Umbilical cord (tissue), 2 donors: Measurements from ENCODE around the gene ATP5F1E. TPM values are rescaled to one million over a fixed set of nuclear protein-coding genes. Genes with fewer than 3 reads are reported as not detected.
A peak's percentile ranks its signal among the peaks of the same experiment; 100 is the strongest.

Experiments
- DNase-seq: peaks from one replicate; pipeline ENCODE4 v3.0.0-alpha.2; 2015; ENCODE audit warnings: low spot score
- total RNA-seq: library from RNA; depleted of rRNA; stranded (reverse); fragments of >200 nt; gene quantifications from one replicate; pipeline ENCODE4 v1.2.3, GENCODE V29; 2014; ENCODE audit warnings: low replicate concordance; ENCODE audit not compliant: insufficient read depth

ATP5F1E gene
- total RNA-seq, result 34.7 TPM

GRCh38 chr20:59032023-59032712 is at the start of gene ATP5F1E:
Gene ATP5F1E, minus strand, starts transcription at chr20:59032335. Its CDS starts 84 bp downstream, at chr20:59032251.
- DNase-seq, result peak; percentile 97

GRCh38 chr20:59081036-59081435 is 48.9 kb upstream of the ATP5F1E start:
- DNase-seq, result no peak

- no peak for DNase-seq
Measured at GRCh38 chr20:59078231-59078630, 46.1 kb upstream of the ATP5F1E start.

- no peak for DNase-seq
Measured at GRCh38 chr20:59077705-59078104, 45.6 kb upstream of the ATP5F1E start.

GRCh38 chr20:59075934-59076508 is 43.9 kb upstream of the ATP5F1E start:
- DNase-seq, result no peak

- DNase-seq, result no peak
Measured at GRCh38 chr20:59074456-59074855, 42.3 kb upstream of the ATP5F1E start.

- no peak for DNase-seq
Measured at GRCh38 chr20:59073582-59073981, 41.4 kb upstream of the ATP5F1E start.

- DNase-seq, result peak; percentile 10
Measured at GRCh38 chr20:59071216-59071615, 39.1 kb upstream of the ATP5F1E start.

- no peak for DNase-seq
Measured at GRCh38 chr20:59069026-59069425, 36.9 kb upstream of the ATP5F1E start.

GRCh38 chr20:59068534-59068933 is 36.4 kb upstream of the ATP5F1E start:
- no peak for DNase-seq

GRCh38 chr20:59064214-59064722 is 32.1 kb upstream of the ATP5F1E start:
- DNase-seq, result no peak

GRCh38 chr20:59063358-59064213 is 31.5 kb upstream of the ATP5F1E start:
- peak; percentile 66 for DNase-seq

- DNase-seq, result no peak
Measured at GRCh38 chr20:59062081-59062480, 29.9 kb upstream of the ATP5F1E start.

GRCh38 chr20:59055302-59055701 is 23.2 kb upstream of the ATP5F1E start:
- no peak for DNase-seq

GRCh38 chr20:59051666-59052185 is 19.6 kb upstream of the ATP5F1E start:
- DNase-seq, result no peak

GRCh38 chr20:59050437-59050836 is 18.3 kb upstream of the ATP5F1E start:
- DNase-seq, result no peak

GRCh38 chr20:59048681-59049030 is 16.5 kb upstream of the ATP5F1E start:
- DNase-seq, result no peak

GRCh38 chr20:59047938-59048680 is 16.0 kb upstream of the ATP5F1E start:
- DNase-seq, result peak; percentile 29

GRCh38 chr20:59046862-59047261 is 14.7 kb upstream of the ATP5F1E start:
- DNase-seq, result no peak

- DNase-seq, result no peak
Measured at GRCh38 chr20:59044796-59045195, 12.7 kb upstream of the ATP5F1E start.

GRCh38 chr20:59044295-59044694 is 12.2 kb upstream of the ATP5F1E start:
- no peak for DNase-seq
